ENCODE data around the gene BUB1B.
"Not testable (repeated sequence)": the region's sequence is repeated elsewhere in the genome, so short reads cannot be mapped to it uniquely, and the experiment has no call there.

Gene BUB1B, protein sequence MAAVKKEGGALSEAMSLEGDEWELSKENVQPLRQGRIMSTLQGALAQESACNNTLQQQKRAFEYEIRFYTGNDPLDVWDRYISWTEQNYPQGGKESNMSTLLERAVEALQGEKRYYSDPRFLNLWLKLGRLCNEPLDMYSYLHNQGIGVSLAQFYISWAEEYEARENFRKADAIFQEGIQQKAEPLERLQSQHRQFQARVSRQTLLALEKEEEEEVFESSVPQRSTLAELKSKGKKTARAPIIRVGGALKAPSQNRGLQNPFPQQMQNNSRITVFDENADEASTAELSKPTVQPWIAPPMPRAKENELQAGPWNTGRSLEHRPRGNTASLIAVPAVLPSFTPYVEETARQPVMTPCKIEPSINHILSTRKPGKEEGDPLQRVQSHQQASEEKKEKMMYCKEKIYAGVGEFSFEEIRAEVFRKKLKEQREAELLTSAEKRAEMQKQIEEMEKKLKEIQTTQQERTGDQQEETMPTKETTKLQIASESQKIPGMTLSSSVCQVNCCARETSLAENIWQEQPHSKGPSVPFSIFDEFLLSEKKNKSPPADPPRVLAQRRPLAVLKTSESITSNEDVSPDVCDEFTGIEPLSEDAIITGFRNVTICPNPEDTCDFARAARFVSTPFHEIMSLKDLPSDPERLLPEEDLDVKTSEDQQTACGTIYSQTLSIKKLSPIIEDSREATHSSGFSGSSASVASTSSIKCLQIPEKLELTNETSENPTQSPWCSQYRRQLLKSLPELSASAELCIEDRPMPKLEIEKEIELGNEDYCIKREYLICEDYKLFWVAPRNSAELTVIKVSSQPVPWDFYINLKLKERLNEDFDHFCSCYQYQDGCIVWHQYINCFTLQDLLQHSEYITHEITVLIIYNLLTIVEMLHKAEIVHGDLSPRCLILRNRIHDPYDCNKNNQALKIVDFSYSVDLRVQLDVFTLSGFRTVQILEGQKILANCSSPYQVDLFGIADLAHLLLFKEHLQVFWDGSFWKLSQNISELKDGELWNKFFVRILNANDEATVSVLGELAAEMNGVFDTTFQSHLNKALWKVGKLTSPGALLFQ

DNA sequence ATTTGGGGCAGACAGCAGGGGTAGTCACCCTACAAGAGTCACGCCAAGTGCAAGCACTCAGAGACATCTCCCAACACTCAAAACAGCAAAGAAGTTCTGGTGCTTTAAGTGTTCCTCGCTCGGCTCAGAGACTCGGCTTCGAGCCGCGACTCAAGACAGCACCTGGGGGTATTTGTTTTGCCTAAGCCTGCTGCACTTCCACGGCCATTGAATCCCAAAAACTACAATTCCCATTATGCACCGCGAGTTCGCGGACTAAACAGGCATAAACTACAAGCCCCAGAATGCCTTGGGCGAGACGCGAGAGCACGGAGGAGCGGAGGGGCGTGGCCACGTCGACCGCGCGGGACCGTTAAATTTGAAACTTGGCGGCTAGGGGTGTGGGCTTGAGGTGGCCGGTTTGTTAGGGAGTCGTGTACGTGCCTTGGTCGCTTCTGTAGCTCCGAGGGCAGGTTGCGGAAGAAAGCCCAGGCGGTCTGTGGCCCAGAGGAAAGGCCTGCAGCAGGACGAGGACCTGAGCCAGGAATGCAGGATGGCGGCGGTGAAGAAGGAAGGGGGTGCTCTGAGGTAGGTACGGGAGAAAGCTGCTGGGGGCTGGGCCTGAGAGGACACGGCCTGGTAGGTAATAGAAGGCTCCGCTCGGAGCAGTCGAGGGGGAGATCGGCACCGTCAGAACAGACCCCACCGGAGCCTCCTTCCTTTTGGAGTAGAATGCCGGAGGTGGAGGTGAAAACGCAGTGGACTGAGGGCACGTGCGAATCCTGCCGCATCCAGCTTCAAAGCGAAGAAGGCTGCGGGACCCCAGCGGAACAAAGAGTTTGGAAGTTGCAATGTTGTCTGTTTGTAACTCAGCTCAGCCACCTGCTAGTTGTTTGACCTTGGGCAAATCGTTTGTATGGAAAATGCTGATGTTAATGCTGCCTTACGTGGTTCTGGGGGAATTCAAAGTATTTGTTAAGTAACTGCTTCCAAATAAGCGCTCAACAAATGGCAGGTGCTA is at the start of gene BUB1B:
Gene BUB1B, plus strand, starts transcription at position 381 of the 1,000 bp plus-strand sequence. Its CDS starts 152 bp downstream, at position 533.
- DNase-seq (ENCODE audit: low read depth in 2 of 2, low spot score in 1 of 2) = peak; percentile 77 to 80

DNA sequence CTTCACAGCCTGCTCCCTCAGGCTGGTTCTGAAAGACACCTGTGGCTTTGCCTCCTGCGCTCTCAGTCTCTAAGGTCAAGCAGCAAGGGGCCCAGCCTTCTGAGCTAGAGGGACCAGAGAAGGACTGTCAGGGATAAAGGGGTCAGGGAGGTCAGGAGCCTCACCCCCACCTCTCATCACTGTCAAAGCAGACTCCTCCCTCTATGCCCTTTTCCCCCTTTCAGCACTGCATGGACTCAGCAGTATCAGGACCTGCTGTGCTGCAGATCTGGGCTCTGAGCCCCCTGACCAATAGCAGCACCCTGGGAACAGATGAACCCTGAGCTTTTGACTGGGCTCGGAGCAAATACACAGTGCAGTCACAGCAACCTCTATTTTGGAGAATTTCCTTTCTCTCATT is 49.0 kb upstream of the BUB1B start:
- DNase-seq (ENCODE audit: low read depth in 2 of 2, low spot score in 1 of 2) = no peak

DNA sequence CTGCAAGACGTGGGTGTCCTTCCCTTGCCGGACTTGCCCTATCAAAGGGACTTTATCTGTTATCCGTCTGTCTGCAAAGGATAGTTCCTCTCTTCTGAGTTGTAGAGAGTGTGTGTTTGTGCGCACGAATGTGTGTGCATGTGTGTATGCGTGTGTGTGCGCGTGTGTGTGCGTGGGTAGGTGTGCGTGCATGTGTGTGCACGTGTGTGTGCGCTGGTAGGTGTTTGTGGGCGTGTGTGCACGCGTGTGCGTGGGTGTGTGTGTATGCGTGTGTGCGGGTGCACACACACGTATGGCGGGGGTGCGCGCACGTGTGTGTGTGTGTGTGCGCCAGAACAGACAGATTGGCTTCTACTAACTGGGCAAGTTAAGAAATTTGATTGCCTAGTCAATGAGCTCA is 48.1 kb upstream of the BUB1B start:
- DNase-seq (ENCODE audit: low read depth in 2 of 2, low spot score in 1 of 2) = no peak

DNA sequence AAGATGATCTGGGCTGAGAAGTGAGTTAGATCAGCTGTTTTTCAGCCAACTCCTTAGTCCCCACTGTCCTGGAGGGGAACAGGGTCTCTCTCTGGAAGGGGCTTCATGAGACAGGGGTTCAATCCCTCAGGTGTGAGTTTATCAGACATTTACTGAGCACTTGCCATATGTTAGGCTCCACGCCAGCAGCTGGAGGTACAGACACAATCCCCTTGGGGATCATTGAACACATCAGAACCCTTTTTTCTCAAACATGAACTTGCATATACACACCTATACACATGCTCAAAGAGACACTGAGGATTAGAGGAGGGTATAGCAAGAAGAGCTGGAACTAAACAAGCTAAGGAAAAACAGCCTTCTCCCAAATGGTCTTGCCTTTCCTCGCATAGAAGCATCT is 46.7 kb upstream of the BUB1B start:
- no peak for DNase-seq (ENCODE audit: low read depth in 2 of 2, low spot score in 1 of 2)

DNA sequence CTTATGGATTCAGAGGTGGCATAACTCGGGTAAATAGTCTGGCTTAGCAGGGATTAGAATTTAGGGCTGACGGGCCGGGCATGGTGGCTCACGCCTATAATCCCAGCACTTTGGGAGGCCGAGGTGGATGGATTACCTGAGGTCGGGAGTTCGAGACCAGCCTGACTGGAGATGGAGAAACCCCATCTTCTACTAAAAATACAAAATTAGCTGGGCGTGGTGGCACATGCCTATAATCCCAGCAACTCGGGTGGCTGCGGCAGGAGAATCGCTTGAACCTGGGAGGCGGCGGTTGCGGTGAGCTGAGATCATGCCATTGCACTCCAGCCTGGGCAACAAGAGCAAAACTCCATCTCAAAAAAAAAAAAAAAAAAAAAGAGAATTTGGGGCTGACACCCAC is 45.8 kb upstream of the BUB1B start:
- DNase-seq (ENCODE audit: low read depth in 2 of 2, low spot score in 1 of 2) = not testable (repeated sequence)

DNA sequence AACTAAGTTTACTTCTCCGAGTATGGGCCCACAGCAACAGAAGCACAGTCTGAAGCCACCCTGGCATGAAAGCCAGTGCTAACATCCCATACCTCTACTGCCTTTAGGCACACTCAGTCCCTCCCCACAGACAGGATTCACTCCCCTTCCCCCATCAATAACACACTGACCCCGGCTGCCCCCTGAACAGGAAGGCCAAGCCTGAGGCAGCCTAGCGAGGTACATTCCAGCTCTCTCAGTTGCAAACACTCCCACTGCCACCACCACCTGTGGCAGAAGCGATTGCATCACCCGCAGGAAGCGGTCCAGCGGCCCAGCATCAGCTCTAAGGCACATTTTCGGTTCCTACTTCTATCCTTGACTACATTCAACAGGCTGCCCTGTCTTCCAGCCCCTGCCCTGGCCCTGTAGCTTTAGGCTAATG is 45.2 kb upstream of the BUB1B start:
- no peak for DNase-seq (ENCODE audit: low read depth in 2 of 2, low spot score in 1 of 2)

DNA sequence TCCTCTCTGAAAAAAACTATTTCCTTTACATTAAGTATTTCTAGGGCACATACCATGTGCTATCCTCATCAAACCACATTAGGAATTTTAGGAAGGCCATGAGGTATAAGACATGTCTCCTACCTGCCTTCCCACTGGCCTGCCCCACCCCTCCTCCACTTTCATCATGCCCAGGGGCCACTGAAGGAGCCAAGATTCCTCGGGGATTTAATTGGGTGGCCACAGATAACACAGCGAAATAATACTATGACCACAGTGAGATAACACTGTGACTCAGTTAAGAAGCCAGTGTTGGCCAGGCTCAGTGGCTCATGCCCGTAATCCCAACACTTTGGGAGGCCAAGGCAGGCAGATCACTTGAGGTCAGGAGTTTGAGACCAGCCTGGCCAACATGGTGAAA is 42.4 kb upstream of the BUB1B start:
- no peak for DNase-seq (ENCODE audit: low read depth in 2 of 2, low spot score in 1 of 2)

DNA sequence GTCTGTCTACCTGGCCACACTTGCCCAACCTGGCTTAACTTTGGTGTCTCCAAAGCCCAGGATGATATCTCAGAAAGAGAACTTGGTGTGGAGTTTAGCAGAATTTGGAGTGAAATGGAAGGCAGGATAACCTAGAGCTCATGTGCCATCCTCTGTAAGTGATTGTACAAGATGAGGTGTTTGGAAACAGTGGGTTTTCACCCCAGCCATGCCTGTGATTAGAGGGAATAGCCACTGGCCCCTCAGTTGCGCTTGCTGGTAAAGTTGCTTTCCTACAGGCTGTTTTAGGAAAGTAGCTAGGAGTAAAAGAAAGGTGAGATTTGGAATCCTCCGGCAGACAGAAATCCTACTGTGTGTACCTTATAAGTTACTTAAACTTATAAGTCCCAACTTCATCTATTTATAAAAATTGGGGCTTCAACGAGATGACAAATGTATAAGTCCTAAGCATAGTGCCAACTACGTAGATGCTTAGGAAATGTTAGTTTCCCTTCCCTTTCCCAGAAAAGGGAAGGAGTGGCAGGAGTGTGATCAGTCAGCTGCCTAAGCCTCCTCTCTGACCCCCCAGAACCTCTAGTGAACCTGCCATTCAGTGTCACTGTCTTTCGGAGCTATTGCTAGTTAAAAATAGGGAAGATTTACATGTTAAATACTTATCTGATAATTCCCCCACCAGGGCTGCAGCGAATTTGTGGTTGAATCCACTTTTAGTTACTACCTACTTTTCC is 38.8 kb upstream of the BUB1B start:
- DNase-seq (ENCODE audit: low read depth in 2 of 2, low spot score in 1 of 2) = no peak

DNA sequence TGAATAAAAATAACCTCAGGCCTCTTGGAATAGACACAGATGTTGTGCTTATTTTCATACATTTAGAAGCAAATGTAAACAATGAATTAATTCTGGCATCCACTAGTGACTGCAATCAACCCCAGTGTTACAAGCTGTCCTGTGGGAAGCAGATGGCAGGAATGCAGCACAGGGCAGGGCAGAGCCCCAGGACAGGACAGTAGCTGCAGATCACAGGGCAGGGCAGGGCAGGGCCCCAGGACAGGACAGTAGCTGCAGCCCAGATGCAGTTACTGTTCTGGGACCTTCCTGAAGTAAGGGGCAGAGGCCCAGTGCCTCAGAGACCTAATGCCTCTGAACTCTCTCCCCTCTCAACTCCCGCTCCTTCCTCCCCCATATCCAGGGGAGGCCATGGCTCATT is 37.9 kb upstream of the BUB1B start:
- not testable (repeated sequence) for DNase-seq (ENCODE audit: low read depth in 2 of 2, low spot score in 1 of 2)

DNA sequence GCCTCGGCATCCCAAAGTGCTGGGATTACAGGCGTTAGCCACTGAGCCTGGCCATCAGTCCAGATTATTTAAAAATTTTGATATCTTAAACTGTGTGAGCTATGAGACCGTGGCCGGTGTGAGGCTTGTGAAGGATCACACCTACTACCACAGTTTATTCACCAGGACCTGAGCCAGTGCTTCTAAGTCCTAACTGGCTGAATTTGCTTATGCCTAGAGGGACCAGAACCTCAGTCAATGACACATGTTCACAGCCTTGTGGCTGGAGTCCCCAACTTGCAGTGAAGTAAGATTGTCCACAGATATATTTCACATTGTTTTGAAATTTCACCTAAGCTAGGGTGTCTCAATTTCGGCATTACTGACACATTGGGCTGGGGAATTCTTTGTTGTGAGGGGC is 37.0 kb upstream of the BUB1B start:
- DNase-seq (ENCODE audit: low read depth in 2 of 2, low spot score in 1 of 2) = not testable (repeated sequence)

DNA sequence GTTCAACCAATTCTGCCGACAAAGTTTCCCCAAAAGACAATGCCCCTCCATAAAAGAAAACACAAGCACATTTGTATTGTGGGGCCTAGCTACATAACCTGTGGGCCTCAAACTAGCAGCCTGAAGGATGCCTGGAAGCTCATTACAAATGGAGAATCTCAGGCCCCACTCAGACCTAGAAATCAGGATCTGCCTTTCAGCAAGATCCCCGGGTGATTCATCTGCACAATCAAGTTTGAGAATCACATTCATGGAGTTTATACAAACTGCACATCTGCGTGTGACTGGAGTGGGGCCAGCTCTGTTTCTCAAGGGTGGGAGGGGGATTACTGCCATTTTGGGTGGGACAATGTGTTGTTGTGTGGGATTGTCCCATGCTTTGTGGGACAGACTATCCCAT is 36.5 kb upstream of the BUB1B start:
- DNase-seq (ENCODE audit: low read depth in 2 of 2, low spot score in 1 of 2) = not testable (repeated sequence)

DNA sequence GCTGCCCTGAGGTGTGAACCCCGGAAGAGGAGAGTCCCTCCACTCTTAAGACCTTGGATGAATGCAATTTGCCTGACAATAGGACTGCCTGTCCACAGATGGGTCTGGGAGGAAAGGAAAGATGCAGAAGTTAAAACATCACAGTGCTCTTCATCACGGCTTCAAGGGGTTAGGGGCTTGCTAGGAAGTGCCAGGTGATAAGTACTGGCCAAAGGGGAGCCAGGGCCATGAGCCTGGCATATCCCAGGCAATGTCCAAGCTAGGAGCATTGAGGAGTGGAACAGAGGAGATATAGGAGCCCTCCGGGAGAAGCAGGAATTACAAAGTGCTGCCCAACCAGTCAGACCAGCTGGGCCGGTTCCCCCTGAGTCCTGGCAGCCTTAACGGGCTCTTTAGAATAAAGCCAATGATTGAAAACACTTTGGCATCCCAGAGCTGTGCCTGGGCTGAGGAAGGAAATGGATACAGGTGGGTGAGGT is 36.0 kb upstream of the BUB1B start:
- DNase-seq (ENCODE audit: low read depth in 2 of 2, low spot score in 1 of 2) = not testable (repeated sequence)

DNA sequence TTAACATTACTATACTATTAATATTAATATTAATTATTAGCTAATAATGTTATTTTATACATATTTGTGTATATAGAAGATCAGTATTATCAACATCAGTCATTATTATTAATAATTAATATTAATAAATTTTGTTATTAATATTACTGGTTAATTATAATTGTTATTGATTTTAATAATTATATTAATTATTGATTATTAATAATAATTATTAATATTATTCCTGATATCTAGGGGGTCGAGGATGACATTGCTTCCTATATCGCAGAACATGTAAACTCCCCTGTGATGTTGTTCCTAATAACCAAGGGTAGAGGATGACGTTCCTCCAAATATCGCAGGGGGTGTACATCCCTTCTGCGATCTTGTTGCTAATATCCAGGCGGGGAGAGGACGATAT is 34.9 kb upstream of the BUB1B start:
- no peak for DNase-seq (ENCODE audit: low read depth in 2 of 2, low spot score in 1 of 2)

DNA sequence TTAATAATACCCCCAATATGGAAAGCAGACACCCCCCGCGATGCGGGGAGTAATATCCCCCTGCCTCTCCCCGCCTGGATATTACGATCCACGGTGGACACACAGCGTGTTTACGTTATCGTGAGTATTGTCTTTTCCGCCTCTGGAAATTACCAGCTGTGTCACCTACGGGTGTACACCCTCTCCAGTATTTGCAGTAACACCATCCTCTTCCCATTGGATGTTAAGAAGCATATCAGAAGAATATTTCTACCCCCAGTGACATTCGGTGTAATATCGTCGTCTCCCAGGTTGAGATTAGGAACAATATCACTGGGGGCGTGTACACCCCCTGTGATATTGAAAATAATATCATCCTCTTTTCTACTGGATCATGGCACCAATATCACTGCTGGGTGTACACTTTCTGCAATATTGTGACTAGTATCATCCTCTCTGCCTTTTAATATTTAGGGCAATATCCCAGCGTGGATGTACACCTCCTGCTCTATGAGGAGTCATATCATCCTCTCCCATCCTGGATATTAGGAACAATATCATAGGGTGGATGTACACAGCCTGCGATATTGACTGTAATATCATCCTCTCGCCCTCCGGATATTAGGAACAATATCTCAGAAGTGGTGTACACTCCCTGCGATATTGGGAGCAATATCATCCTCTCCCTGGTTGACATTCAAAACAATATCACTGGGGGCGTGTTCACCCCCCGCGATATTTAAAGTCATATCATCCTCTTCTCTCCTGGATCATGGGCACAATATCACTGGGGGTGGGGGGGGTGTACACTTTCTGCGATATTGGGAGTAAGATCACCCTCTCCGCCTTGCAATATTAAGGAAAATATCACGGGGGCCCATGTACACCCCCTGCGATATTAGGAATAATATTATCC is 31.9 kb upstream of the BUB1B start:
- no peak for DNase-seq (ENCODE audit: low read depth in 2 of 2, low spot score in 1 of 2)

DNA sequence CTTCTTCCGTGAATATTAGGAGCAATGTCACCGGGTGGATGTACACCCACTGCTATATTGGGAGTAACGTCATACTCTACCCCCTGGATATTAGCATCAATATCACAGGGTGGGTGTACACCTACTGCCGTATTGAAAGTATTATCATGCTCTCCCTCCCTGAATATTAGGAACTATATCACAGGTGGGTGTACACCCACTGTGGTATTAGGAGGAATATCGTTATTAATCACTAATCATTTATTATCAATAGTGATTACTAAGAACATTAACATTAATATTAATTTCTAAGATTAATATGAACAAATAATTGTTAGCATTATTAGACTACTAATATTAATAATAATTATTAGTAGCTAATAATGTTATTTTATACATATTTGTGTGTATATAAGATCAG is 30.8 kb upstream of the BUB1B start:
- no peak for DNase-seq (ENCODE audit: low read depth in 2 of 2, low spot score in 1 of 2)

DNA sequence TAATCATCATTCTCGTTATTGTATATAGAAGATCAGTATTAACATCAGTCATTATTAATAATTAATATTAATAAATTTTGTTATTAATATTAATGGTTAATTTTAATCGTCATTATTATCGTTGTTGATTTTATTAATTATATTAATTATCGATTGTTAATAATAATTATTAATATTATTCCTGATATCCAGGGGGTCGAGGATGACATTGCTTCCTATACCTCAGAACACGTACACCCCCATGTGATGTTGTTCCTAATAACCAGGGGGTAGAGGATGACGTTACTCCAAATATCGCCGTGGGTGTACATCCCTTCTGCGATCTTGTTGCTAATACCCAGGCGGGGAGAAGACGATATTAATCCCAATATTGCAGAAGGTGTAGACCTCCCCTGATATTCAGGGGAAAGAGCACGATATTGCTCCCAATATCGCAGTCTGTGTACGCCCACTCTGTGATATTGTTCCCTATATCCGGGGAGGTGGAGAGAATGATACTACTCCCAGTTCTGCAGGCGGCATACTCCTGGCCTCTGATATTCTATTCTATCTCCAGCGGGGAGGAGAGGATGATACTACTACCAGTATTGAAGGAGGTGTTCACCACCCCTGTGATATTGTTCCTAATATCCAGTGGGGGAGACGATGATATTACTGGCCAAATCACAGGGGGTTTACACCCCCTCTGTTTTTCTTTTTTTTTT is 29.9 kb upstream of the BUB1B start:
- no peak for DNase-seq (ENCODE audit: low read depth in 2 of 2, low spot score in 1 of 2)

DNA sequence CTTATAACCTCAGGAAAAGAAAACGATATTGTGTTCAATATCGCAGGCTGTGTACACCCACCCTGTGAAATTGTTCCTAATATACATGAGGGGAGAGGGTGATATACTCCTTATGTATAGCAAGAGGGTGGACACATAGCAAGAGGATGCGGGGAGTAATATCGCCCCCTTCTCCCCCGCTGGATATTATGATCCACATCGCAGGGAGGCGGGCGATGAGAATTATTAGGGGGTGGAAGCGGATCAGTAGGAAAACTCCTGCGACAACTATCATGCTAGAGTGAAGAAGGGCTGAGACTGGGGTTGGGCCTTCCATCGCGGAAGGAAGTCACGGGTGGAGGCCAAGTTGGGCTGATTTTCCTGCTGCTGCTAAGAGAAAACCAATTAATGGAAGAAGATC is 27.3 kb upstream of the BUB1B start:
- no peak for DNase-seq (ENCODE audit: low read depth in 2 of 2, low spot score in 1 of 2)

DNA sequence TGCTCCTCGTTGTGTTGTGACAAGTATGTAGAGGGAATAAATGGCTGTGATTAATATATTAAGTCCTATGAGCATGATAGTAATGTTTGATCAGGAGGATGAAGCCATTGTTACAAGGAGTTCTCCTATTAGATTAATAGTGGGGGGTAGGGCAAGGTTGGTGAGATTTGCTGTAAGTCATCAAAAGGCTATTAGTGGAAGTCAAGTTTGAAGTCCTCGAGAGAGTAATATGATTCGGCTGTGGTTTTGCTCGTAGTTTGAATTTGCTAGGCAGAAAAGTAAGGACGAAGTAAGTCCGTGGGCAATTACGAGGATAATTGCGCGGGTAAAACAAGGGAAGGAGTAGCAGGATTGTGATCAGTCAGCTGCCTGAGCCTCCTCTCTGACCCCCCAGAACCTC is 26.0 kb upstream of the BUB1B start:
- no peak for DNase-seq (ENCODE audit: low read depth in 2 of 2, low spot score in 1 of 2)
